Measurements from ENCODE around the gene GNLY. TPM values are rescaled to one million over a fixed set of nuclear protein-coding genes. Genes with fewer than 3 reads are reported as not detected.

The GNLY gene
- total RNA-seq, 1 donor from 2014 or later, result 0.65 TPM

DNA sequence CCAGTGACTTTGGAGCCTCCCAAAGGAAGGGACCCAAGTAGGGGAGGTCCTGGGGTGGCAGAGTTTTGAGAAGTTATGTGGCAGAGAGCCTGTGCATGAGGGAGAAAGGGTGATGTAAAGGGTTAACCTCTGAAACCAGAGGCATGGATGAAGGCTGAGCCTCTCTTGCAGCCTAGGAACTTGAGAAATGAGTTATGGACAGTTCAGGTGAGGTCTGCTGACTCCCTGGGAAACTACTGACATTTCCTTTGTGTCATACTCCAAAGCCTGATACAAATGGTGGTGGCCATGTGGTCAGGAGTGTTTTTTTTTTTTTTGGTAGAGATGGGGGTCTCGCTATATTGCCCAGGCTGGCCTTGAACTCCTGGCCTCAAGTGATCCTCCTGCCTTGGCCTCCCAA is 12.4 kb upstream of the GNLY start:
- Histone ChIP-seq H3F3A (ENCODE audit: low read depth) (no peaks in the 10 kb centered on the region), H3K27ac (no peak overlapping the region), H4K20me1 (ENCODE audit: low read depth) (no peaks in the 10 kb centered on the region), H3K79me2 (ENCODE audit: low read depth) (no peaks in the 10 kb centered on the region), H3K4me2 (no peak overlapping the region), H3K9ac (no peak overlapping the region), H3K4me1 (no peaks in the 10 kb centered on the region), H3K36me3 (no peaks in the 10 kb centered on the region), H2AFZ (replicated peaks) (no peak overlapping the region), H3K9me3 (ENCODE audit: low read depth) (no peaks in the 10 kb centered on the region), H3K4me3 (no peak overlapping the region), H3K27me3 (peaks cover 16% of the 10 kb centered on the region)
- TF ChIP-seq, protein P1, sequence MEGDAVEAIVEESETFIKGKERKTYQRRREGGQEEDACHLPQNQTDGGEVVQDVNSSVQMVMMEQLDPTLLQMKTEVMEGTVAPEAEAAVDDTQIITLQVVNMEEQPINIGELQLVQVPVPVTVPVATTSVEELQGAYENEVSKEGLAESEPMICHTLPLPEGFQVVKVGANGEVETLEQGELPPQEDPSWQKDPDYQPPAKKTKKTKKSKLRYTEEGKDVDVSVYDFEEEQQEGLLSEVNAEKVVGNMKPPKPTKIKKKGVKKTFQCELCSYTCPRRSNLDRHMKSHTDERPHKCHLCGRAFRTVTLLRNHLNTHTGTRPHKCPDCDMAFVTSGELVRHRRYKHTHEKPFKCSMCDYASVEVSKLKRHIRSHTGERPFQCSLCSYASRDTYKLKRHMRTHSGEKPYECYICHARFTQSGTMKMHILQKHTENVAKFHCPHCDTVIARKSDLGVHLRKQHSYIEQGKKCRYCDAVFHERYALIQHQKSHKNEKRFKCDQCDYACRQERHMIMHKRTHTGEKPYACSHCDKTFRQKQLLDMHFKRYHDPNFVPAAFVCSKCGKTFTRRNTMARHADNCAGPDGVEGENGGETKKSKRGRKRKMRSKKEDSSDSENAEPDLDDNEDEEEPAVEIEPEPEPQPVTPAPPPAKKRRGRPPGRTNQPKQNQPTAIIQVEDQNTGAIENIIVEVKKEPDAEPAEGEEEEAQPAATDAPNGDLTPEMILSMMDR (IDR thresholded peaks at IDR 0.05), result no peak
- no peak overlapping the region for H3K4me3 Mint-ChIP-seq
- H3K4me1 Mint-ChIP-seq, result no peaks in the 10 kb centered on the region
- no peak overlapping the region for H3K27ac Mint-ChIP-seq
- no peaks in the 10 kb centered on the region for H3K9me3 Mint-ChIP-seq
- no peak for DNase-seq (ENCODE audit: low spot score)
- H3K36me3 Mint-ChIP-seq, result no peaks in the 10 kb centered on the region
- H3K27me3 Mint-ChIP-seq (ENCODE audit: insufficient read depth, low read depth), result peaks cover 10% of the 10 kb centered on the region

DNA sequence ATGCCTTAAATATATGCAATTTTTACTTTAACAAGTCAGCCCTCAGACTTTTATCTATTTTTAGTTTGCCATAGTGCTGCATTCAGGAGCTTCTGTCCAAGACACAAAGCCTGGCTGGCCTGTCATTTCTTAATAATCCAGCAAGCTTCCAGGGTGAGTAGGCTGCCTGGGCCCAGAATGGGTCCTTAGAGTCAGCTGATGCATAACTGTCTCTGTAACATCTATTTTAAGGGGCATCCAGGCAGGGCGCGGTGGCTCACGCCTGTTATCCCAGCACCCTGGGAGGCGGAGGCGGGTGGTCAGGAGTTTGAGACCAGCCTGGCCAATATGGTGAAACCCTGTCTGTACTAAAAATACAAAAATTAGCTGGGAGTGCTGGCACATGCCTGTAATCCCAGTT is 11.8 kb upstream of the GNLY start:
- no peak for TF ChIP-seq EZH2phosphoT487 (IDR thresholded peaks at IDR 0.05)
- TF ChIP-seq, protein P1 (IDR thresholded peaks at IDR 0.05), result no peak
- TF ChIP-seq EZH2 (IDR thresholded peaks at IDR 0.05), result no peak
- H3K4me3 ChIP-seq, result no peak overlapping the region
- H3K4me1 ChIP-seq, result no peaks in the 10 kb centered on the region

DNA sequence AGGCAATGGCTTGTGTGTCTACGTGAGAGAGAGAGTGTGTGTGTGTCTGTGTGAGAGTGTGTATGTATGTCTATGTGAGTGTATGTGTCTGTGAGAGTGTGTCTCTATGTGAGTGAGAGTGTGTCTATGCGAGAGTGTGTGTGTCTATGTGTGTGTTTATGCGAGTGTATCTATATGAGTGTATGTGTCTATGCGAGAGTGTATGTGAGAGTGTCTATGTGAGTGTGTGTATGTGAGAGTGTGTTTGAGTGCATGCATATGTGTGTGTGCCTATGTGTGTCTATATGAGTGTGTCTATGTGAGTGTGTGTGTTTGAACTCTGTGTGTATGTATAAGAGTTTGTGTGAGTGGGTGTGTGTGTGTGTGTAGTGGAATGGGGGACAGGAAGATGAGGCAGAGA is 9.8 kb upstream of the GNLY start:
- Histone ChIP-seq H3K36me3 (no peaks in the 10 kb centered on the region), H3K4me3 (no peak overlapping the region), H3K4me1 (no peaks in the 10 kb centered on the region), H2AFZ (replicated peaks) (no peak overlapping the region), H3K27me3 (peaks cover 15% of the 10 kb centered on the region), H3K27ac (no peak overlapping the region), H3K9me3 (ENCODE audit: low read depth) (no peaks in the 10 kb centered on the region), H3K4me2 (no peak overlapping the region), H4K20me1 (ENCODE audit: low read depth) (no peaks in the 10 kb centered on the region), H3K9ac (no peak overlapping the region), H3F3A (ENCODE audit: low read depth) (no peaks in the 10 kb centered on the region), H3K79me2 (ENCODE audit: low read depth) (no peaks in the 10 kb centered on the region)
- TF ChIP-seq, protein P1 (IDR thresholded peaks at IDR 0.05), result no peak
- TF ChIP-seq EZH2 (IDR thresholded peaks at IDR 0.05) (no peak), EZH2phosphoT487 (IDR thresholded peaks at IDR 0.05) (no peak)
- H3K9me3 Mint-ChIP-seq, result no peaks in the 10 kb centered on the region
- H3K36me3 Mint-ChIP-seq, result no peaks in the 10 kb centered on the region
- H3K27ac Mint-ChIP-seq, result no peak overlapping the region
- H3K4me3 Mint-ChIP-seq, result no peak overlapping the region
- no peak for DNase-seq (ENCODE audit: low spot score)
- peaks cover 4% of the 10 kb centered on the region for H3K4me1 Mint-ChIP-seq
- H3K27me3 Mint-ChIP-seq (ENCODE audit: insufficient read depth, low read depth), result peaks cover 9% of the 10 kb centered on the region

More for the DNA sequence above, 11.8 kb upstream of the GNLY start:
- H3K4me2 ChIP-seq, result no peak overlapping the region
- peaks cover 16% of the 10 kb centered on the region for H3K27me3 ChIP-seq
- no peak for DNase-seq (ENCODE audit: low spot score)
- no peaks in the 10 kb centered on the region for H3F3A ChIP-seq (ENCODE audit: low read depth)
- Mint-ChIP-seq H3K27ac (no peak overlapping the region), H3K27me3 (ENCODE audit: insufficient read depth, low read depth) (peaks cover 9% of the 10 kb centered on the region), H3K36me3 (no peaks in the 10 kb centered on the region), H3K4me3 (no peak overlapping the region), H3K9me3 (no peaks in the 10 kb centered on the region), H3K4me1 (peaks cover 4% of the 10 kb centered on the region)
- no peaks in the 10 kb centered on the region for H3K79me2 ChIP-seq (ENCODE audit: low read depth)
- H3K9me3 ChIP-seq (ENCODE audit: low read depth), result no peaks in the 10 kb centered on the region
- no peak overlapping the region for H3K27ac ChIP-seq
- H2AFZ ChIP-seq (replicated peaks), result no peak overlapping the region
- H4K20me1 ChIP-seq (ENCODE audit: low read depth), result no peaks in the 10 kb centered on the region
- H3K36me3 ChIP-seq, result no peaks in the 10 kb centered on the region
- H3K9ac ChIP-seq, result no peak overlapping the region

DNA sequence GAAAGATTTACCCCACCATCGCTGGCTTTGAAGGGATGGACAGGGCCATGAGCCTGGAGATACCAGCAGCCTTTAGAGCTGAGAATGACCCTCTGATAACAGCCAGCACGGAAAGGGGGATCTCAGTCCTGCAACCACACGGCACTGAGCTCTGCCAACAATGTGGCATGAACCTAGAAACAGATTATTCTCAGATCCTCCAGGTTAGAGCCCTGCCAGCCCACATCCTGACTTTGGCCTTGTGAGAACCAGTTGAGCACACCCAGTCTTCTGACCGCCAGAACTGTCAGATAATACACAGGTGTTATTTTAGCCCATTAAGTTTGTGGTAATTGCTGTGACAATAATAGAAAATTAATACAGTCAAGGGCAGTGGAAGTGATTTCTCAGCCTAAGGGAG is 9.4 kb upstream of the GNLY start:
- Mint-ChIP-seq H3K27me3 (ENCODE audit: insufficient read depth, low read depth) (peaks cover 9% of the 10 kb centered on the region), H3K27ac (no peak overlapping the region), H3K4me1 (peaks cover 4% of the 10 kb centered on the region), H3K9me3 (no peaks in the 10 kb centered on the region), H3K4me3 (no peak overlapping the region), H3K36me3 (no peaks in the 10 kb centered on the region)
- DNase-seq (ENCODE audit: low spot score), result no peak
- Histone ChIP-seq H3K9ac (no peak overlapping the region), H3K9me3 (ENCODE audit: low read depth) (no peaks in the 10 kb centered on the region), H2AFZ (replicated peaks) (no peak overlapping the region), H3K4me1 (no peaks in the 10 kb centered on the region), H3K4me2 (no peak overlapping the region), H3K27me3 (peaks cover 10% of the 10 kb centered on the region), H4K20me1 (ENCODE audit: low read depth) (no peaks in the 10 kb centered on the region), H3F3A (ENCODE audit: low read depth) (no peaks in the 10 kb centered on the region), H3K79me2 (ENCODE audit: low read depth) (no peaks in the 10 kb centered on the region), H3K36me3 (no peaks in the 10 kb centered on the region), H3K27ac (no peak overlapping the region), H3K4me3 (no peak overlapping the region)
- TF ChIP-seq EZH2 (IDR thresholded peaks at IDR 0.05), result no peak
- TF ChIP-seq, protein P1 (IDR thresholded peaks at IDR 0.05), result no peak
- TF ChIP-seq EZH2phosphoT487 (IDR thresholded peaks at IDR 0.05), result no peak
